GM21360 (cell line): ENCODE results near the gene MICB.
A peak's percentile ranks its signal among the peaks of the same experiment; 100 is the strongest.
"Not testable (repeated sequence)": the region's sequence is repeated elsewhere in the genome, so short reads cannot be mapped to it uniquely, and the experiment has no call there.

Experiments used
- ATAC-seq: cut with Tn5 transposase; IDR thresholded peaks from one replicate; pipeline ENCODE4 v1.9.1; 2021; ENCODE audit warnings: mild to moderate bottlenecking, moderate library complexity; ENCODE audit not compliant: unreplicated experiment

The MICB gene

GRCh38 chr6:31497531-31498476, at the start of gene MICB:
Gene MICB, plus strand, starts transcription at chr6:31498145. Its CDS starts 49 bp downstream, at chr6:31498194.
- peak; percentile 46 for ATAC-seq

GRCh38 chr6:31450751-31451150, 47.2 kb upstream of the MICB start:
- ATAC-seq = no peak

GRCh38 chr6:31452859-31453258, 45.1 kb upstream of the MICB start:
- no peak for ATAC-seq

GRCh38 chr6:31453259-31453658, 44.7 kb upstream of the MICB start:
- no peak for ATAC-seq

GRCh38 chr6:31459864-31460263, 38.1 kb upstream of the MICB start:
- ATAC-seq = not testable (repeated sequence)

- ATAC-seq = no peak
Observed at GRCh38 chr6:31460361-31461025, 37.5 kb upstream of the MICB start.

GRCh38 chr6:31462026-31462963, 35.6 kb upstream of the MICB start:
- ATAC-seq = peak; percentile 6

GRCh38 chr6:31462964-31463870, 34.7 kb upstream of the MICB start:
- peak; percentile 83 for ATAC-seq

- ATAC-seq = no peak
Observed at GRCh38 chr6:31464252-31465184, 33.4 kb upstream of the MICB start.

GRCh38 chr6:31465185-31465536, 32.8 kb upstream of the MICB start:
- no peak for ATAC-seq

GRCh38 chr6:31465718-31466117, 32.2 kb upstream of the MICB start:
- no peak for ATAC-seq

GRCh38 chr6:31466466-31466865, 31.5 kb upstream of the MICB start:
- ATAC-seq = no peak

GRCh38 chr6:31467151-31467550, 30.8 kb upstream of the MICB start:
- no peak for ATAC-seq

GRCh38 chr6:31468311-31468710, 29.6 kb upstream of the MICB start:
- ATAC-seq = no peak

GRCh38 chr6:31470801-31471200, 27.1 kb upstream of the MICB start:
- no peak for ATAC-seq

GRCh38 chr6:31471711-31472110, 26.2 kb upstream of the MICB start:
- no peak for ATAC-seq

GRCh38 chr6:31472259-31472658, 25.7 kb upstream of the MICB start:
- no peak for ATAC-seq

- ATAC-seq = no peak
Observed at GRCh38 chr6:31473244-31473643, 24.7 kb upstream of the MICB start.
